GM19240 (cell line): ENCODE data around the gene C6orf136.

ENCODE experiments used
- DNase-seq: peaks from one replicate; pipeline ENCODE4 v3.0.0; 2011; ENCODE audit warnings: low spot score; ENCODE audit not compliant: insufficient read length

Gene C6orf136, protein sequence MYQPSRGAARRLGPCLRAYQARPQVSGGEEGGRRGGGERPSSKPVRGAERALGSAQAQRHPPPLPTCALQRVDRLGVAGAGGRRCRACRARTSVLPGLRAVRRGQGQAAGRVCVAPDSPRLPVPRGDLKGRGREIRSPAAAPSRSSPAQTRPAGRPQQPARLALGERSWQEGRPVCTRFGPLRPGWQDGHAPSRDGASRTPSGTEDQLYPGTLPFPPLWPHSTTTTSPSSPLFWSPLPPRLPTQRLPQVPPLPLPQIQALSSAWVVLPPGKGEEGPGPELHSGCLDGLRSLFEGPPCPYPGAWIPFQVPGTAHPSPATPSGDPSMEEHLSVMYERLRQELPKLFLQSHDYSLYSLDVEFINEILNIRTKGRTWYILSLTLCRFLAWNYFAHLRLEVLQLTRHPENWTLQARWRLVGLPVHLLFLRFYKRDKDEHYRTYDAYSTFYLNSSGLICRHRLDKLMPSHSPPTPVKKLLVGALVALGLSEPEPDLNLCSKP

DNA sequence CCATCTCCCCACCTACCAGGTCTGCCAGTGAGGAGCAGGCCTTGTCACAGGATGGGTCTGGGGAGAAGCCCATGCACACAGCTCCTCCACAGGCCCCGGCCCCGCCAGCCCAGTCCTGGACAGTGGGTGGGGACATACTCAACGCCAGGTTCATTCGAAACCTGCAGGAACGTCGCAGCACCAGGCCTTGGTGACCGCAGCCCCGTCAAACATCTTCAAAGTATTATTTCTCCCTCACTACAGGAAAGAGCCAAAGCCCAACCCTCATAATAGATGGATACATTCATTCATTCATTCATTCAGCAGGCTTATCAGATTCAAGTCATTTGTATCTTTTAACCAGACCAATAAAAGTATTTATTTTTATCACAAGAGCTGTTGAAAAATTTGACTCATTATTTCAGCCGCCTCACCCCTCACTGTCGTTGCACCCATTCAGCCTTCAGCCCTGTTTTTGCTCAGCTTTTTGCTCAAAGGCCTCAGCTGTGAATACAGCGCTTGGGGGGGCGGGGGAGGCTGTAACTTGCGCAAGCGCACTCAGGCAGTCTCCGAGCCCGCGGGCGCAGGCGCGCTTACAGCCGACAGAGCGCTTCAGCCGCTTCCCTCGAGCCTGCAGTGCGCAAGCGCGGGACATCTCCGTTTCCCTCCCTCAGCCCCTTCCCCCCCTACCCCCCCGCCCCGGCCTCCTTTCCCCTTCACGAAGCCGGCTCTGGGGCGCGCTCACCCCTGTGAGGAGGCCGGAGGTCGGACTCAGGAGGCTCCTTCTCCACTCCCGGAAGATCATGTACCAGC is at the start of gene C6orf136:
TSS of gene C6orf136 (plus strand) at position 684 of the 792 bp plus-strand sequence. CDS start at position 783, 99 bp downstream.
- peak; percentile 93 for DNase-seq

DNA sequence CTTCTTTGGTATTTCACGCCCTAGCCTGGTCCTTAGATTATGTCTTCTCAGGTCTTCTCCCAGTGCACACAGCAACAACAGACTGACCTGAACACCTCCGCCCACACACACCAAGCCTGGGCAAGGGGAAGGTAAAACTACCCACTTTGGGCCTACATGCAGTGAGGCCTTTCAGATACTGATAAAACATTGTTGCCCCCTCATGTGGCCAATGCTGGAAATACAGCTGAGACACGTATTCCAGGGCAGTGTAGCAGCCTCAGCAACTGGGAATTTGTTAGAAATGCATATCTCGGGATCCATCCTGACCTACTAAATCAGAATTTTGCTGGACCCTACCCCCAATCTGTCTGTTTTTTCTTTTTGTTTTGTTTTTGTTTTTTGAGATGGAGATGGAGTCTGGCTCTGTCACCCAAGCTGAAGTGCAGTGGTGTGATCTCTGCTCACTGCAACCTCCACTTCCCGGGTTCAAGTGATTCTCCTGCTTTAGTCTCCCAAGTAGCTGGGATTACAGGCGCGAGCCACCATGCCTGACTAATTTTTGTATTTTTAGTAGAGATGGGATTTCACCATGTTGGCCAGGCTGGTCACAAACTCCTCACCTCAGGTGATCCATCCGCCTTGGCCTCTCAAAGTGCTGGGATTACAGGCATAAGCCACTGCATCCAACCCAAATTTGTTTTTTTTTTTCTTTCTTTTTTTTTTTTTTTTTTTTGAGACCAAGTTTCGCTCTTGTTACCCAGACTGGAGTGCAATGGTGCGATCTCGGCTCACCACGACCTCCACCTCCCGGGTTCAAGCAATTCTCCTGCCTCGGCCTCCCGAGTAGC is 49.4 kb upstream of the C6orf136 start:
- peak; percentile 77 for DNase-seq

DNA sequence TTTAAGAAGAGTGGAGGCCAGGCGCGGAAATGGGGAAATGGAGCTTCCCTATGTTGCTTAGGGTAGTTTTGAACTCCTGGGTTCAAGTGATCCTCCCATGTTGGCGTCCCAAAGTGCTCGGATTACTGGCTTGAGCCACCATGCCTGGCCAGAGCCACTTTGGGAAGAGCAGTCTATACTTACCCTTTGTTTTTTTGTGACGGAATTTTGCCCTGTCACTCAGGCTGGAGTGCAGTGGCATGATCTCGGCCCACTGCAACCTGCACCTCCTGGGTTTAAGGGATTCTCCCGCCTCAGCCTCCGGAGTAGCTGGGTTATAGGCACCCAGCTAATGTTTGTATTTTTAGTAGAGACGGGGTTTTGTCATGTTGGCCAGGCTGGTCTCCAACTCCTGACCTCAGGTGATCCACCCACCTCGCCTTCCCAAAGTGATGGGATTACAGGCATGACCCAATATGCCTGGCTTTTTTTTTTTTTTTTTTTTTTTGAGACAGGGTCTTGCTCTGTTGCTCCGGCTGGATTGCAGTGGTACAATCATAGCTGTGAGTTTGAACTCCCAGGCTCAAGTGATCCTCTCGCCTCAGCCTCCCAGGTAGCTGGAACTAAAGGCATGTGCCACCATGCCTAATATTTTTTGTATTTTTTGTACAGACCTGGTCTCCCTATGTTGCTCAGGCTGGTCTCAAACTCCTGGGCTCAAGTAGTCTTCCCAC is 47.9 kb upstream of the C6orf136 start:
- no peak for DNase-seq

DNA sequence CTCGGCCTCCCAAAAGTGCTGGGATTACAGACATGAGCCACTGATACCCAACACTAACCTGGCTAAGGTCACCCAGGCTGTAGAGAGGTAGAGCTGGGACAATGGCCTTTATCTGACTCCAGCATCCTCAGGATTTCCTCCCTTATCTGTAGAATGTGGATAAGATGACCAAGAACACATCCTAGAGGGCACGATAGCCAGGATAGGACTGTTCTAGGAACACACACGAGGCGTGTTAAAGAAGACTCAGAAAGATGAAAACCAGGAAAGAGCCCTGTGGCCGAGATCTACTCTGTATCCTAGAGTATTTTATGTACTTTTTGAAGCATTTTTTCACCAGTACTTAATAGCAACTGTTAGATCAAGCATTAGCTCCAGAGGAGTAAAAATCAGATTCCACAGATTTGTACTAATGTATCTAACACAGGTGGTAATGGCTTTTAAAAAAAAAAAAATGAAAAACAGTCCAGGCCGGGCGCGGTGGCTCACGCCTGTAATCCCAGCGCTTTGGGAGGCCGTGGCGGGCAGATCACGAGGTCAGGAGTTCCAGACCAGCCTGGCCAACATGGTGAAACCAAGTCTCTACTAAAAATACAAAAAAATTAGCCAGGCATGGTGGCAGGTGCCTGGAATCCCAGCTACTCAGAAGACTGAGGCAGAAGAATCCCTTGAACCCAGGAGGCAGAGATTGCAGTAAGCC is 47.2 kb upstream of the C6orf136 start:
- DNase-seq = no peak

DNA sequence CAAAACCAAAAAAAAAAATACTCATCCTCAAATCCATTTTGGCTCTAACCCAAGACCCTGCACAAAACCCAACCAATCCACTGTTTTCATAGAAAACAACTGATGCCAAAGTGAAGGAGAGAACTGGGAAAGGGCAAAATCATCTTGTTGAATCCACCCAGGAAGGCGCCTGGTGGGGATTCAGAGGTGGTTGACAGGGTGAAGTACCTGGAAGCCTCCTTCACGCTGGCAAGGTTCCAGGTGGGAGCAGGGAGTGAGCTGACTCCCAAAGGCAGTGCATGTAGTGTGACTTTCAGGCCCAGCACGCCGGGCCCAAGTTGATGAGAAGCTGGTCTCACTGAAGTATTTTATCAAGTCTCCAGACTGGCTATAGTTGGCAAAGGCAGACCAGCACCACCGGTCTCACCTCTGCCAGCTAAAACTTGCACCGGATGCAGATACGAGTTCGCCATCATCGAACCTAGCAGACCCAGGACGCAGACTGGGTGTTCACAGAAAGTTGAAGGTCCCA is 46.4 kb upstream of the C6orf136 start:
- no peak for DNase-seq

DNA sequence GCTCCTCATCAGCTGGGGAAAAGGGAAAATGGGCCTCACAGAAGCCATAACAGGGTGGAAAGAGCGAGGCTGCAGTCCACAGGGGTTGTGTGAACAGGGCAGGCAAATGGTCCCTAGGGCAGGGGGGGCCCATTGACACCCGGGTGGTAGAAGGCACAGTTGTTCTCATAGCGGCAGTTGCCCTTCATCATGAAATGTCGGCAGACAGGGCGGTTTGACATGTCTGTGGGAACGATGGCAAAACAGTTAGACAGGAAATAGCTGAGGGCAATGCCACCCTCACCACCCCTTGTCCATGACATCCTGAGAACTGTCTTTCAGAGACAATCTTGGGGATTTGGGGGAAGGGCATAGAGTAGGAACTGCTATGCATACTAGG is 45.5 kb upstream of the C6orf136 start:
- no peak for DNase-seq

DNA sequence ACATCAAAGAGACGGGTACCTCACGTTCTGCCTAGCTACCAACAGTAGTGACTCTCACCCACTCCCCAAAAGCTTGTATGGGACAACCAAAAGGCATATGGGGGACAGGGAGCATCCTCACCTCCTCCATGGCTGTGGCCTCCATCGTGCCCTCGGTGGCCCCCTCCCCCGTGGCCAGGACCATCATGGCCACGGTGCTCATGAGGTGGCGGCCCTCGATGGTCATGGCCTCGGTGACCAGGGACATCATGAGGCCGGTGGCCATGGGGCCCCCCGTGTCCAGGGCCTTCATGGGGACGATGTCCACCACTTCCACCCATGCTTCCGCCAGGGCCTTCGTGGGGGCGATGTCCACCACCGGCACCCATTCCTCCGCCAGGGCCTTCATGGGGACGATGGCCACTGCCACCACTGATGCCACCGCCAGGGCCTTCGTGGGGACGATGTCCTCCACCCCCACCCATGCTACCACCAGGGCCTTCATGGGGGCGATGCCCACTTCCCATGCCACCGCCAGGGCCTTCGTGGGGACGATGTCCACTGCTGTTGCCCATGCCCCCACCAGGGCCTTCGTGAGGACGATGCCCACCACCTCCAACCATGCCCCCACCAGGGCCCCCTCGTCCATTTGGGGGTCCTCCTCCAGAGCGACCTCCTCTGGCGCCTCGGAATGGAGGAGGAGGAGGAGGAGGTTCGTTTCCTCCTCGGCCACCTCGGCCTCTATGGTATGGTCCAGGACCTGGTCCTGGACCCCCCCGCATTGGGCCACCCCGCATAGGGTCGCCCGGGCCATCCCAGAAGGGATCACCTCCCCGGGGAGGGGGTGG is 44.9 kb upstream of the C6orf136 start:
- DNase-seq = no peak

DNA sequence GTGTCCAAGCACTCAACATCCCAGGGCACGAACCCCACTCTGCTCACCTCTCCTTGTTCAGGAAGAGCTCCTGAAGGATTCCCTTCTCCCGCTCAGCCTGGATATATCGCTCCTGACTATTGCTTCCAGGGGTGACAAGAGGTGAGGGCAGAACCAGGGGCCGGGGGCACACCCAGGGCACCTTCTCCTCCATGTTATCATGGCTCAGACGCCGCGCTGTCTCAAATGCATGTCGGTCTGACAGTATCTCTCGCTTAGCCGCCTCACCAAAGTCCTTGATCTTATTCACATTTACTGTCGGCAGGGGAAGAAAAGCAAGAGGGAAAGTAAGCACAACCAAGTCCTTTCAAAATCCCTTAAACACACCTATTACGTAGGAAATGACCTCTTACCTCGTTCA is 43.0 kb upstream of the C6orf136 start:
- no peak for DNase-seq

DNA sequence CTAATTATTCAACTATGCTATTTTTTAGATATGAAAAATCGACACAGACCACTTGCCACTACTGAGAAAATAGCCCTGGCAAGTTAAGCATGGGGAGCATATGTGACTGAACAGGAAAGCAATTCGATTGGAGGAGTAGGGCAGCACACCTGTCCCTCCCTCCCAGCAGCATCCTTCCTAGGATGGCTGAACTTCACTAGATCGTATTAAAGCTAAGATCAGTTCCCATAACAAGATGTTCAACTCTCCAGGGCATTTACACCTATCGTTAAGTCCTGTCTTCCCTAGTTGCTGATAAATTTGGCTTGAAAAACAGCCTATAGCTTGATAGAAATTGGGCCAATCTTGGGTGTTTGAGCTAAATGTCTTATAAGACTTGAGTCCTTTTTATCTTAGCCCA is 36.9 kb upstream of the C6orf136 start:
- no peak for DNase-seq

DNA sequence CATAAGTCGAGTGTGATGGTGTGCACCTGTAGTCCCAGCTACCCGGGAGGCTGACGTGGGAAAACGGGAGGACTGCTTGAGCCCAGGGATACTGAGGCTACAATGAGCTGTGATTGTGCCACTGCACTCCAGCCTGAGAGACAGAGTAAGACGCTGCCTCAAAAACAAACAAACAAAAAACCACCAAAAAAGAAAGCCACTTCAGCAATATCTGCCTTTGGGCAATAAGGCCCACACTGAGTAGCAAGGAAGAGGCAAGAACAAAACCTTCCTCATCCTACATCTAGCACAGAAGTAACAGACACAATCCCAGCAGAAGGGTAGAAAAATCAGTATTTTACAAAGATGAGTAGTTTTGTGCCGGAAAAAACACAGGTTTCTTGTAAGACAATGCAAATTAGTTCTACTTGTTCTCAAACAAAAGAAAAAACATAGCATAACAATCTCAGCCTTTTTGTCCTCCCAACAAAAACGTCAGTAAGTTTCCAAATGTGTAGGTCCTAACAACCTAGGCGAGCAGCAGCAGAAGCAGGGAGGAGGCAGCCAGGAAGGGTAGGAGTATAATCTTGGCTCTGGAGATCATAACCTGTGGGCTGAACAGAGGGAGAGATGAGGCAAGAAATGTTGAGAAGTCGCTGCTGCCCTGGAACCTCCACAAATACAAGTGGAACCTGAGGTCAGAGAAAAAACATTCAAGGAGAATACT is 35.6 kb upstream of the C6orf136 start:
- DNase-seq = no peak

DNA sequence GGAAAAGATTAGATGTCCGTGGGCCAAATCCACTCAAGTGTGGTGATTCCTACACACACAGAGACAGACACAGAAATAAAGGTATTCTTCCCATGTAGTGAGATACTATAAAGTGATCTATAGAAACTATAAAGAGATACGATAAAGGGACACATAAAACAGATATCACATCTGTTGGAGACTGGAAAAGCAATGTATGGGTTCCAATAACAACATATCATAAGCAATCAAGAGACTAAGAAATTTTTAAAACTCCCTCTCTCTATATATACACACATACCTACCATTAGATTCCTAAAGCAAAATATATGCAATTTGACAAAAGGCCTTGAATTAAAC is 35.1 kb upstream of the C6orf136 start:
- DNase-seq = no peak

DNA sequence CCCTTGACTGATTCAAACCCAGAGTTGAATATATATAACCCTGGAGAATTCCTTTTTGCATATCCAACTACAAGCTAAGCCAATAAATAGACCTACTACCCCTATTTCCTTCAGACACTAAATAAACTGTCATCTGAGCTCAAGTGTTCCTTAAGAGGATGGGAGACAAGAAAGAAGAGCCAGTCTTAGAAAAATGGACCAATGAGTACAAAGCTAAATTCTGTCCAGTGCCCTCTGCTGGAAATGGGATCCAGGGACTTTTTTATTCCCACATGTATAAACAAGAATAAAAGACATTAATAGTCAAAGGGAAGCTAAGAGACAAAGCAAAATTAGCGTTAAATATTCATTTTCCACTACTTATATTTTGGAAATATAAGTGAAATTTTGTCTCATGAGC is 34.7 kb upstream of the C6orf136 start:
- no peak for DNase-seq

DNA sequence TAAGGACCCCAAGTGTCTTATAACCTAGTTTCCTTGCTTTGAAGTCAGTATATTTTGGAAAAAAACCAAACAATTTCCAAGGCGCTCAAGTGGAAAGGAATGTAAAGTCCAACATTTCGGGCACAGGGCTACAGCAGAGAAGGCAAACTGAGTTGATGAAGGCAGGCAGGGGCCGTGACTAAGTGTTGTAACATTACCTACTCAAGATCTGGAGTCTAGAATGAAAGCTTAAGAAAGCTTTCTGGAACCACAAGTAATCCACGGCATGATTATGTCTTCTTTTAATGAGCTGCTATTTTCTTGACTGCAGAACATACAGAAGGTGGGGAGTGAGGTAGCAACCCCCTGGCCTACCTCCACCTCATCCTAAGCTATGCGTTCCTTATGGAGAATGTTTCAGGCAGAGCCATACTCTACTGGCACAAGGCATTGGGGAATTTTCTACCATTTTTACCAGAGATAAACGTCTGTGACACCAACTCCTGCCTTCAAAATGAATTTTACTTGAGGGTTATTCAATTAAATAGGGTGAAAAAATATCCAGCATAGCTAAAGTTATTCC is 34.2 kb upstream of the C6orf136 start:
- no peak for DNase-seq

DNA sequence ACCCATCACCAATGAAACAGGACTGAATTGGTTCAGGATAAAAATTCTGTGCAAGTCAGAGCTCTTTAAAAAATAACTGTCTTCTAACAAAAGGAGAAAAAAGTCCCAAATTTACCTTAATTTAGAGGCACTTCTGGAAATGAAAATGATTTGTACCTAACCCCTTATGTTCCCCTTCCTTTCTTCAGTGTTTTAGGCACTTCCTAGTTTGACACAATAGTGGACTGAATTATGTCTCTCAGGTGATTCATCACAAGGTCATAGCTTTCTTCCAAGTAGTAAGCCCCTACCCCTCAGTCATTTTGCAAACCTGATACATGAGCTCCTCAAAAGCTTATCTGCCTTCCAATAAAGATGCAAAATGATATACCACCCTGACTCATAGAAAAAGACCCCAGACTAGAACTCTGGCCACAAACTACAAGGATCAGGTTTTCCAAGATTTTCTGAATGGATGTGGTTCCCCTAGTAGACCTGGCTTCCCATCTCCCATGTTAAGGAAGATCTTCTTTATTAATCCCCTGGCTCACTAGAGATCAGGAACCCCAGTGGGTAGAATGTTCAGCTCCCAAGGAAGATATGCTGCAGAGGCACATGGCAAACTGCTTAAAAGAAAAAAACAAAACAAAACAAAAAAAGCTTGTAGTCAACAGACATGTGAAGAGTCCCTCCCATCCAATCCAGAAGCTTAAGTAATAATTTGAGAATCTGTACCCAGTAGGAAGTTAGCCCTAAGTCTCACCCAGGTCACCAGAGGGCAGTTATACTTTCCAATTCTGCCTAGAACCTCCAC is 33.5 kb upstream of the C6orf136 start:
- no peak for DNase-seq

DNA sequence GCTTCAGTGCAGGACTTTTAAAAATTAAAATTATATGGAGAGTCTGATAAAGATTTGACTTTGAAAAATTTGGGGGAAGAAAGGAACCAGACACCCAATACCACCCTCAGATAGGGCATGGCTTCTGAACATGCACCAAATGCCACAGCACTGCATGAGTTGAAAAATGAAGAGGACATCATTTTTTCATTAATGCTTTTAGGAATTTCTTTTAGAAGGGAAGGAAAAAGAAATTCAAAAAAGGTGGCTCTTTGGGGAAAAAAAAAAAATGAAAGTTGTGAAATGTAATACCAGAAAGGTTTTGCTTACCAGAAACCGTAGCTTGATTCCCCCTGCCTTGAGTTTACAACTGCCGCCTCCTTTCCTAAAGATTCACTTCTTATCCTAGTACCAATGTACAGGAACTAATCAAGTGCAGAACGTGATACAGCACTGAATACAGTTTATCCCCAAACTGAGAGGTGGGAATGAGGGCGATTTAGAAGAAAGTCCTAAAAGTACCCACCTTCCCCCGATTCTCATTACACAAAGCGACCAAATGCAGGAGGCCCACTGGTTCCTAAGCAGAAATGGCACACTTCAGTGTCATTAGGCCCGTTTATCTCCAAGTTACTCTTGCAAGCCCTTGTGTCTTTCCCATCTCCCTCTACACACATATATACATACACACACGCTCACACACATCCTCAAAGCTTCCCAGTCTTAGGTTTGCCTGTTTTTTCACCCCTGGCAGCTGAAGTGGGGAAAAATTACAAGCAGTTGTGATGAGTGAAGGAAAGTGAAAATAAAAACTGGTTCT is 32.7 kb upstream of the C6orf136 start:
- DNase-seq = no peak

DNA sequence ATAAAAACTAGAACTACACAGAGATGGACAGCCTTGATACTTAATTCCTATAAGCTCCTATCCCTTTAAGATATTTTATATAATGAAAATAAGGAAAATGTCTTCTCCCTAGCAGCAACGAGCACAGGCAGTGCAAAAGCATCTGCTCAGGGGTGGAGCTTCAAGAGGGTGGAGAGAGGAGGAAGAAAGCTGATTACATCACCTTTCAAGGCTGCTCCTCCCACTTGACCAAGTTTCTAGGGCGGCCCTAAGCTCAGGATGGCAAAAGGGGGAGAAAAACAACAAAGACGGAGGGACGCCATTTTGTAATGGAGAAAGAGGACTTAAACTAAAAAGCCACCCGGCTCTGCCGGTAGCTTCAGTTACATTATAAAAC is 32.1 kb upstream of the C6orf136 start:
- DNase-seq = peak; percentile 65
